ENCODE data around the gene ANXA10.

GRCh38 chr4:168126952-168127351, 34.6 kb downstream of the ANXA10 start:
- TF ChIP-seq CTCF (conservative IDR thresholded peaks at IDR 0.05; ENCODE audit: low read length) (no peak), EZH2phosphoT487 (IDR thresholded peaks at IDR 0.05; ENCODE audit: borderline replicate concordance, low read depth, low read length) (no peak)

All from OCI-LY7 (cell line).